Measurements from ENCODE around the gene CAND2.
"Not testable (repeated sequence)": the region's sequence is repeated elsewhere in the genome, so short reads cannot be mapped to it uniquely, and the experiment has no call there.

Gene CAND2

GRCh38 chr3:12841149-12841969 is 44.9 kb downstream of the CAND2 start, which contains the start of gene RPL32:
Gene RPL32, minus strand, starts transcription at chr3:12841565. Its CDS starts 1,328 bp downstream, at chr3:12840237.
- H3K36me3 Mint-ChIP-seq: peaks cover 55% of the 10 kb centered on the region
- peak; percentile 69 to 92 for DNase-seq (ENCODE audit: low spot score in 2 of 2)
- peak within 1 kb of the TSS; percentile 100 for H3K27ac Mint-ChIP-seq
- H3K4me1 Mint-ChIP-seq: peaks cover 52% of the 10 kb centered on the region
- no peaks in the 10 kb centered on the region for H3K9me3 Mint-ChIP-seq
- H3K4me3 Mint-ChIP-seq: peak within 1 kb of the TSS; percentile 94
- ATAC-seq: peak; percentile 93

- Mint-ChIP-seq H3K27ac (peak overlapping the region; percentile 100), H3K9me3 (no peaks in the 10 kb centered on the region), H3K36me3 (peaks cover 49% of the 10 kb centered on the region), H3K4me3 (peak overlapping the region; percentile 94), H3K4me1 (peaks cover 46% of the 10 kb centered on the region)
- DNase-seq (ENCODE audit: low spot score in 2 of 2) (no peak), ATAC-seq (no peak)
Measured at GRCh38 chr3:12841970-12842328, 45.5 kb downstream of the CAND2 start.

GRCh38 chr3:12842469-12842868 is 46.0 kb downstream of the CAND2 start:
- Mint-ChIP-seq H3K9me3 (no peaks in the 10 kb centered on the region), H3K27ac (peak overlapping the region; percentile 100), H3K36me3 (peaks cover 44% of the 10 kb centered on the region), H3K4me3 (peak overlapping the region; percentile 94), H3K4me1 (peaks cover 41% of the 10 kb centered on the region)
- no peak for DNase-seq (ENCODE audit: low spot score in 2 of 2)
- ATAC-seq: no peak

- no peak overlapping the region for H3K4me3 Mint-ChIP-seq
- no peak overlapping the region for H3K27ac Mint-ChIP-seq
- H3K9me3 Mint-ChIP-seq: no peaks in the 10 kb centered on the region
- DNase-seq (ENCODE audit: low spot score in 2 of 2) (no peak), ATAC-seq (no peak)
- H3K4me1 Mint-ChIP-seq: peaks cover 7% of the 10 kb centered on the region
- peaks cover 10% of the 10 kb centered on the region for H3K36me3 Mint-ChIP-seq
Measured at GRCh38 chr3:12845811-12846210, 49.3 kb downstream of the CAND2 start.

- Mint-ChIP-seq H3K4me1 (no peaks in the 10 kb centered on the region), H3K4me3 (no peak overlapping the region), H3K9me3 (no peaks in the 10 kb centered on the region), H3K27ac (no peak overlapping the region), H3K36me3 (no peaks in the 10 kb centered on the region)
- ATAC-seq: no peak
- DNase-seq (ENCODE audit: low spot score in 2 of 2): no peak
Measured at GRCh38 chr3:12852201-12852600, 55.7 kb downstream of the CAND2 start.

- DNase-seq (ENCODE audit: low spot score in 2 of 2); H3K9me3 Mint-ChIP-seq; ATAC-seq; H3K4me3 Mint-ChIP-seq; H3K27ac Mint-ChIP-seq; H3K4me1 Mint-ChIP-seq; H3K36me3 Mint-ChIP-seq: not testable (repeated sequence)
Measured at GRCh38 chr3:12853847-12854246, 57.4 kb downstream of the CAND2 start.

GRCh38 chr3:12854565-12854964 is 58.1 kb downstream of the CAND2 start:
- Mint-ChIP-seq H3K27ac (no peak overlapping the region), H3K4me1 (no peaks in the 10 kb centered on the region), H3K9me3 (no peaks in the 10 kb centered on the region), H3K4me3 (no peak overlapping the region), H3K36me3 (no peaks in the 10 kb centered on the region)
- no peak for DNase-seq (ENCODE audit: low spot score in 2 of 2)
- ATAC-seq: no peak

GRCh38 chr3:12856626-12857025 is 60.1 kb downstream of the CAND2 start:
- no peaks in the 10 kb centered on the region for H3K9me3 Mint-ChIP-seq
- no peaks in the 10 kb centered on the region for H3K36me3 Mint-ChIP-seq
- no peak overlapping the region for H3K27ac Mint-ChIP-seq
- ATAC-seq (no peak), DNase-seq (ENCODE audit: low spot score in 2 of 2) (no peak)
- H3K4me3 Mint-ChIP-seq: no peak overlapping the region
- no peaks in the 10 kb centered on the region for H3K4me1 Mint-ChIP-seq

GRCh38 chr3:12859840-12860239 is 63.4 kb downstream of the CAND2 start:
- Mint-ChIP-seq H3K36me3 (no peaks in the 10 kb centered on the region), H3K27ac (no peak overlapping the region)
- no peak for ATAC-seq

GRCh38 chr3:12861611-12862010 is 65.1 kb downstream of the CAND2 start:
- no peak overlapping the region for H3K4me3 Mint-ChIP-seq
- ATAC-seq (no peak), DNase-seq (ENCODE audit: low spot score in 2 of 2) (no peak)
- no peaks in the 10 kb centered on the region for H3K4me1 Mint-ChIP-seq
- no peaks in the 10 kb centered on the region for H3K36me3 Mint-ChIP-seq
- H3K9me3 Mint-ChIP-seq: peaks cover 4% of the 10 kb centered on the region
- H3K27ac Mint-ChIP-seq: peak overlapping the region; percentile 43

More at GRCh38 chr3:12859840-12860239, 63.4 kb downstream of the CAND2 start:
- Mint-ChIP-seq H3K4me1 (no peaks in the 10 kb centered on the region), H3K9me3 (no peaks in the 10 kb centered on the region), H3K4me3 (no peak overlapping the region)
- DNase-seq (ENCODE audit: low spot score in 2 of 2): no peak

- H3K9me3 Mint-ChIP-seq: peaks cover 4% of the 10 kb centered on the region
- peak overlapping the region; percentile 43 for H3K27ac Mint-ChIP-seq
- ATAC-seq (no peak), DNase-seq (ENCODE audit: low spot score in 2 of 2) (no peak)
- H3K4me3 Mint-ChIP-seq: no peak overlapping the region
- H3K36me3 Mint-ChIP-seq: no peaks in the 10 kb centered on the region
- no peaks in the 10 kb centered on the region for H3K4me1 Mint-ChIP-seq
Measured at GRCh38 chr3:12862387-12862786, 65.9 kb downstream of the CAND2 start.

- no peak overlapping the region for H3K27ac Mint-ChIP-seq
- no peak overlapping the region for H3K4me3 Mint-ChIP-seq
- H3K36me3 Mint-ChIP-seq: no peaks in the 10 kb centered on the region
- DNase-seq (ENCODE audit: low spot score in 2 of 2) (no peak), ATAC-seq (no peak)
- peaks cover 4% of the 10 kb centered on the region for H3K9me3 Mint-ChIP-seq
- H3K4me1 Mint-ChIP-seq: peaks cover 17% of the 10 kb centered on the region
Measured at GRCh38 chr3:12865271-12865670, 68.8 kb downstream of the CAND2 start.

GRCh38 chr3:12866836-12867235 is 70.4 kb downstream of the CAND2 start:
- H3K9me3 Mint-ChIP-seq: peaks cover 4% of the 10 kb centered on the region

GRCh38 chr3:12868039-12869034 is 71.9 kb downstream of the CAND2 start:
- no peak overlapping the region for H3K27ac Mint-ChIP-seq
- H3K9me3 Mint-ChIP-seq: peaks cover 4% of the 10 kb centered on the region
- peak; percentile 49 to 72 for DNase-seq (ENCODE audit: low spot score in 2 of 2)
- H3K4me1 Mint-ChIP-seq: peaks cover 28% of the 10 kb centered on the region
- H3K4me3 Mint-ChIP-seq: peak overlapping the region; percentile 74
- peak; percentile 75 for ATAC-seq
- peaks cover 4% of the 10 kb centered on the region for H3K36me3 Mint-ChIP-seq

More at GRCh38 chr3:12866836-12867235, 70.4 kb downstream of the CAND2 start:
- no peak overlapping the region for H3K4me3 Mint-ChIP-seq
- H3K27ac Mint-ChIP-seq: no peak overlapping the region
- H3K4me1 Mint-ChIP-seq: peaks cover 28% of the 10 kb centered on the region
- H3K36me3 Mint-ChIP-seq: peaks cover 4% of the 10 kb centered on the region
- ATAC-seq (no peak), DNase-seq (ENCODE audit: low spot score in 2 of 2) (no peak)

GRCh38 chr3:12869035-12869621 is 72.6 kb downstream of the CAND2 start:
- peak overlapping the region; percentile 74 for H3K4me3 Mint-ChIP-seq
- H3K27ac Mint-ChIP-seq: no peak overlapping the region
- DNase-seq (ENCODE audit: low spot score in 2 of 2) (peak; percentile 27 to 66), ATAC-seq (peak; percentile 54)
- H3K9me3 Mint-ChIP-seq: peaks cover 4% of the 10 kb centered on the region
- peaks cover 28% of the 10 kb centered on the region for H3K4me1 Mint-ChIP-seq
- peaks cover 4% of the 10 kb centered on the region for H3K36me3 Mint-ChIP-seq
